Suprapubic skin (tissue), 4 donors: Measurements from ENCODE around the gene LRRC28. TPM values are rescaled to one million over a fixed set of nuclear protein-coding genes. Genes with fewer than 3 reads are reported as not detected.

Experiments used
- DNase-seq, 2 donors: peaks; one replicate each; pipeline ENCODE4 v3.0.0-alpha.2; 2019; ENCODE audit warnings: low spot score in 2 of 2
- H3K27ac ChIP-seq: fragments of 200-600 bp; sonication (generic); one replicate; pipeline ENCODE4 v1.5.1; 2019
- H3K27me3 ChIP-seq: fragments of 200-600 bp; sonication (generic); one replicate; pipeline ENCODE4 v1.5.1; 2019
- H3K36me3 ChIP-seq: fragments of 200-600 bp; sonication (generic); one replicate; pipeline ENCODE4 v1.5.1; 2019
- H3K4me1 ChIP-seq: fragments of 200-600 bp; sonication (generic); one replicate; pipeline ENCODE4 v1.5.1; 2019
- H3K4me3 ChIP-seq: fragments of 200-600 bp; sonication (generic); one replicate; pipeline ENCODE4 v1.5.1; 2019; ENCODE audit warnings: mild to moderate bottlenecking
- H3K9me3 ChIP-seq: fragments of 200-600 bp; sonication (generic); one replicate; pipeline ENCODE4 v1.5.1; 2019
- CTCF ChIP-seq, 2 donors: fragments of 200-600 bp in 1 of 2; fragments of 450-650 bp in 1 of 2; sonication (generic) in 1 of 2; IDR thresholded peaks; one replicate each; pipeline ENCODE4 v1.5.1; 2016 to 2019; ENCODE audit warnings: antibody characterized with exemption in 2 of 2, mild to moderate bottlenecking in 1 of 2, moderate library complexity in 1 of 2
- EP300 ChIP-seq: sonication (generic); formaldehyde crosslinking; IDR thresholded peaks from one replicate; pipeline ENCODE4 v1.6.1; 2017; ENCODE audit warnings: antibody characterized with exemption
- POLR2A ChIP-seq, 2 donors: fragments of 450-650 bp; IDR thresholded peaks; one replicate each; pipeline ENCODE4 v1.6.1; 2017; ENCODE audit warnings: antibody characterized with exemption in 2 of 2, mild to moderate bottlenecking in 2 of 2, moderate library complexity in 2 of 2
- POLR2AphosphoS5 ChIP-seq, 3 donors: sonication (generic); formaldehyde crosslinking; IDR thresholded peaks; one replicate each; pipeline ENCODE4 v1.6.1; 2017; ENCODE audit warnings: antibody characterized with exemption in 3 of 3
- WGBS: methylation state at CpG from one replicate; pipeline ENCODE4 v1.1.5; 2018; 5-methylcytosine and 5-hydroxymethylcytosine counted together
- total RNA-seq, 4 donors: library from RNA; depleted of rRNA; stranded (reverse); fragments of >200 nt; gene quantifications; one replicate each; pipeline ENCODE4 v1.1.0, GENCODE V29; 2016

The LRRC28 gene
- total RNA-seq, 4 donors from 2014 or later: 26.4 to 80.5 (median 36.5) TPM

- no peak for TF ChIP-seq POLR2AphosphoS5 (IDR thresholded peaks at IDR 0.05)
- TF ChIP-seq POLR2A (IDR thresholded peaks at IDR 0.05): no peak
- TF ChIP-seq CTCF (IDR thresholded peaks at IDR 0.05): no peak
- Histone ChIP-seq H3K27ac (no peak overlapping the region), H3K4me3 (no peak overlapping the region), H3K27me3 (no peaks in the 10 kb centered on the region), H3K36me3 (peaks cover 21% of the 10 kb centered on the region), H3K4me1 (no peaks in the 10 kb centered on the region), H3K9me3 (no peaks in the 10 kb centered on the region)
- WGBS: 86% methylated on average over 4 of the region's 4 CpGs
- no peak for DNase-seq
These were observed 39.4 kb upstream of the LRRC28 start for GRCh38 chr15:99211926-99212325.

- Histone ChIP-seq H3K4me1 (no peaks in the 10 kb centered on the region), H3K9me3 (no peaks in the 10 kb centered on the region), H3K27me3 (no peaks in the 10 kb centered on the region), H3K4me3 (no peak overlapping the region), H3K27ac (no peak overlapping the region), H3K36me3 (peaks cover 25% of the 10 kb centered on the region)
- DNase-seq: no peak
- TF ChIP-seq CTCF (IDR thresholded peaks at IDR 0.05) (no peak), POLR2AphosphoS5 (IDR thresholded peaks at IDR 0.05) (no peak), POLR2A (IDR thresholded peaks at IDR 0.05) (no peak), EP300 (no peak)
- 91% methylated on average over 7 of the region's 7 CpGs for WGBS
These were observed 38.9 kb upstream of the LRRC28 start for GRCh38 chr15:99212406-99212805.

- H3K4me1 ChIP-seq: no peaks in the 10 kb centered on the region
- DNase-seq: peak; percentile 79 to 82
- no peak overlapping the region for H3K4me3 ChIP-seq
- no peaks in the 10 kb centered on the region for H3K27me3 ChIP-seq
- WGBS: 0% methylated on average over 1 of the region's 1 CpG
- TF ChIP-seq CTCF (IDR thresholded peaks at IDR 0.05) (peak; percentile 71 to 77), POLR2A (IDR thresholded peaks at IDR 0.05) (no peak)
- no peak overlapping the region for H3K27ac ChIP-seq
- H3K9me3 ChIP-seq: no peaks in the 10 kb centered on the region
- peaks cover 34% of the 10 kb centered on the region for H3K36me3 ChIP-seq
These were observed 38.0 kb upstream of the LRRC28 start for GRCh38 chr15:99213187-99213811.

- Histone ChIP-seq H3K27me3 (no peaks in the 10 kb centered on the region), H3K27ac (no peak overlapping the region), H3K4me3 (no peak overlapping the region), H3K9me3 (no peaks in the 10 kb centered on the region), H3K4me1 (no peaks in the 10 kb centered on the region), H3K36me3 (peaks cover 79% of the 10 kb centered on the region)
- TF ChIP-seq EP300 (no peak), POLR2AphosphoS5 (IDR thresholded peaks at IDR 0.05) (no peak), CTCF (IDR thresholded peaks at IDR 0.05) (no peak), POLR2A (IDR thresholded peaks at IDR 0.05) (no peak)
- WGBS: 94% methylated on average over 6 of the region's 6 CpGs
- no peak for DNase-seq
These were observed 26.7 kb upstream of the LRRC28 start for GRCh38 chr15:99224372-99225214.

GRCh38 chr15:99226802-99227201 lies 24.5 kb upstream of the LRRC28 start:
- no peak overlapping the region for H3K27ac ChIP-seq
- H3K4me3 ChIP-seq: no peak overlapping the region
- 50% methylated on average over 3 of the region's 3 CpGs for WGBS
- peaks cover 57% of the 10 kb centered on the region for H3K36me3 ChIP-seq
- no peaks in the 10 kb centered on the region for H3K9me3 ChIP-seq
- H3K4me1 ChIP-seq: no peaks in the 10 kb centered on the region
- TF ChIP-seq POLR2AphosphoS5 (IDR thresholded peaks at IDR 0.05) (no peak), POLR2A (IDR thresholded peaks at IDR 0.05) (no peak)
- no peaks in the 10 kb centered on the region for H3K27me3 ChIP-seq
- DNase-seq: no peak
